HEK293 (cell line): ENCODE results near the gene GALNT2.

Experiments
- CTCF ChIA-PET: fragments of 350-600 bp; formaldehyde crosslinking; extraction: SDS; loops from one replicate; lab custom pipeline; 2021; ENCODE audit warnings: antibody characterized with exemption; lab: Yijun Ruan, JAX
- POLR2A ChIA-PET: fragments of 300-600 bp; formaldehyde crosslinking; extraction: SDS; loops from one replicate; lab custom pipeline; 2020; ENCODE audit warnings: antibody characterized with exemption, inconsistent platforms; lab: Yijun Ruan, JAX
- H3K27ac ChIP-seq: fragments of 200-500 bp; sonication (Bioruptor generic); 2 replicates; pipeline ENCODE4 v1.5.1; 2014; ENCODE audit warnings: low read depth, low read length, control low read depth, inconsistent platforms; ENCODE audit errors: extremely low read depth
- H3K36me3 ChIP-seq, 2 experiments: fragments of 200-500 bp in 1 of 2; sonication (Bioruptor generic) in 1 of 2; 1 replicate in 1 of 2; 2 replicates in 1 of 2; pipeline ENCODE4 v1.5.1; 2014 to 2017; ENCODE audit warnings: inconsistent platforms in 2 of 2, low read length in 2 of 2; ENCODE audit not compliant: control insufficient read depth in 2 of 2, insufficient read depth in 1 of 2
- H3K4me1 ChIP-seq: fragments of 200-500 bp; sonication (Bioruptor generic); 2 replicates; pipeline ENCODE4 v1.5.1; 2014; ENCODE audit warnings: mild to moderate bottlenecking, low read length, inconsistent platforms; ENCODE audit not compliant: control insufficient read depth, insufficient read depth
- H3K4me3 ChIP-seq: 2 replicates; pipeline ENCODE4 v1.5.1; 2011; ENCODE audit warnings: low read depth, mild to moderate bottlenecking, control low read depth, low read length, moderate library complexity
- H3K9me3 ChIP-seq: fragments of 200-500 bp; sonication (Bioruptor generic); 2 replicates; pipeline ENCODE4 v1.5.1; 2014; ENCODE audit warnings: low read depth, low read length, inconsistent platforms; ENCODE audit not compliant: control insufficient read depth, insufficient read depth
- GLI2 ChIP-seq: fragments of 450-650 bp; formaldehyde crosslinking; IDR thresholded peaks from 2 replicates; pipeline ENCODE4; 2017; ENCODE audit warnings: missing biosample characterization, missing genetic modification characterization, low read depth, borderline replicate concordance
- GLI4 ChIP-seq: fragments of 450-650 bp; formaldehyde crosslinking; IDR thresholded peaks from 2 replicates; pipeline ENCODE4 v1.5.1; 2016; ENCODE audit warnings: missing biosample characterization, missing genetic modification characterization
- GLIS2 ChIP-seq: fragments of 450-650 bp; formaldehyde crosslinking; IDR thresholded peaks from 2 replicates; pipeline ENCODE4 v1.5.1; 2016; ENCODE audit warnings: missing biosample characterization, missing genetic modification characterization
- IKZF3 ChIP-seq: fragments of 450-650 bp; IDR thresholded peaks from 2 replicates; pipeline ENCODE4 v1.5.0; 2018; ENCODE audit warnings: missing biosample characterization, mild to moderate bottlenecking, missing genetic modification characterization, moderate library complexity
- KLF16 ChIP-seq: fragments of 450-650 bp; formaldehyde crosslinking; IDR thresholded peaks from 2 replicates; pipeline ENCODE4 v1.5.1; 2017; ENCODE audit warnings: missing biosample characterization, missing genetic modification characterization
- PRDM1 ChIP-seq: fragments of 450-650 bp; formaldehyde crosslinking; IDR thresholded peaks from 2 replicates; pipeline ENCODE4; 2016; ENCODE audit warnings: missing biosample characterization, missing genetic modification characterization
- ZBTB1 ChIP-seq: fragments of 450-650 bp; formaldehyde crosslinking; IDR thresholded peaks from 2 replicates; pipeline ENCODE4 v1.5.1; 2016; ENCODE audit warnings: missing biosample characterization, missing genetic modification characterization
- ZBTB48 ChIP-seq: fragments of 450-650 bp; formaldehyde crosslinking; IDR thresholded peaks from 2 replicates; pipeline ENCODE4 v1.5.1; 2016; ENCODE audit warnings: missing biosample characterization, missing genetic modification characterization
- ZFP3 ChIP-seq: fragments of 450-650 bp; formaldehyde crosslinking; IDR thresholded peaks from 2 replicates; pipeline ENCODE4 v1.5.1; 2016; ENCODE audit warnings: low read depth, missing biosample characterization, missing genetic modification characterization
- ZNF221 ChIP-seq: fragments of 450-650 bp; formaldehyde crosslinking; IDR thresholded peaks from 2 replicates; pipeline ENCODE4 v1.5.1; 2017; ENCODE audit warnings: missing biosample characterization, missing genetic modification characterization, borderline replicate concordance
- ZNF266 ChIP-seq: fragments of 450-650 bp; formaldehyde crosslinking; IDR thresholded peaks from 2 replicates; pipeline ENCODE4 v1.5.1; 2016; ENCODE audit warnings: missing biosample characterization, missing genetic modification characterization, low read depth
- ZNF391 ChIP-seq: fragments of 450-650 bp; formaldehyde crosslinking; IDR thresholded peaks from 2 replicates; pipeline ENCODE4 v1.5.1; 2016; ENCODE audit warnings: low read depth, missing biosample characterization, missing genetic modification characterization, borderline replicate concordance
- ZNF501 ChIP-seq: fragments of 450-650 bp; formaldehyde crosslinking; IDR thresholded peaks from 2 replicates; pipeline ENCODE4 v1.5.1; 2016; ENCODE audit warnings: missing biosample characterization, missing genetic modification characterization
- ZNF596 ChIP-seq: fragments of 450-650 bp; IDR thresholded peaks from 2 replicates; pipeline ENCODE4 v1.5.0; 2018; ENCODE audit warnings: missing biosample characterization, mild to moderate bottlenecking, missing genetic modification characterization, moderate library complexity
- ZNF610 ChIP-seq: fragments of 450-650 bp; formaldehyde crosslinking; IDR thresholded peaks from 2 replicates; pipeline ENCODE4 v1.5.1; 2016; ENCODE audit warnings: missing biosample characterization, missing genetic modification characterization, borderline replicate concordance
- ZNF626 ChIP-seq: fragments of 450-650 bp; sonication (Bioruptor Pico); formaldehyde crosslinking; IDR thresholded peaks from 2 replicates; pipeline ENCODE4 v1.5.1; 2018; ENCODE audit warnings: missing biosample characterization, missing genetic modification characterization, inconsistent platforms
- ZNF747 ChIP-seq: fragments of 450-650 bp; formaldehyde crosslinking; IDR thresholded peaks from 2 replicates; pipeline ENCODE4 v1.5.1; 2016; ENCODE audit warnings: missing biosample characterization, missing genetic modification characterization
- ZNF76 ChIP-seq: fragments of 450-650 bp; formaldehyde crosslinking; IDR thresholded peaks from 2 replicates; pipeline ENCODE4; 2016; ENCODE audit warnings: low read depth, missing biosample characterization, missing genetic modification characterization, borderline replicate concordance
- ZNF776 ChIP-seq: fragments of 450-650 bp; formaldehyde crosslinking; IDR thresholded peaks from 2 replicates; pipeline ENCODE4 v1.5.0; 2017; ENCODE audit warnings: missing biosample characterization, missing genetic modification characterization, borderline replicate concordance
- ZNF777 ChIP-seq: fragments of 450-650 bp; formaldehyde crosslinking; IDR thresholded peaks from 2 replicates; pipeline ENCODE4 v1.5.1; 2017; ENCODE audit warnings: missing biosample characterization, missing genetic modification characterization, borderline replicate concordance
- TF ChIP-seq, protein P1 (sequence below): fragments of 450-650 bp; formaldehyde crosslinking; conservative IDR thresholded peaks from 2 replicates; pipeline ENCODE4 v1.5.1; 2016; ENCODE audit warnings: low read depth, missing biosample characterization, missing genetic modification characterization
- TF ChIP-seq, protein P2 (sequence below): fragments of 450-650 bp; formaldehyde crosslinking; IDR thresholded peaks from 2 replicates; pipeline ENCODE4 v1.5.1; 2016; ENCODE audit warnings: missing biosample characterization, missing genetic modification characterization
- TF ChIP-seq, protein P3 (sequence below): fragments of 450-650 bp; formaldehyde crosslinking; IDR thresholded peaks from 2 replicates; pipeline ENCODE4 v1.5.1; 2017; ENCODE audit warnings: missing biosample characterization, mild to moderate bottlenecking, missing genetic modification characterization, moderate library complexity
- TF ChIP-seq, protein P4 (sequence below): sonication (generic); formaldehyde crosslinking; IDR thresholded peaks from 2 replicates; pipeline ENCODE4 v1.8.1; 2022; ENCODE audit warnings: mild to moderate bottlenecking, moderate library complexity, missing genetic modification reagents
- TF ChIP-seq, protein P5 (sequence below): fragments of 450-650 bp; formaldehyde crosslinking; IDR thresholded peaks from 2 replicates; pipeline ENCODE4 v1.5.1; 2016; ENCODE audit warnings: missing biosample characterization, missing genetic modification characterization

GALNT2 gene

DNA sequence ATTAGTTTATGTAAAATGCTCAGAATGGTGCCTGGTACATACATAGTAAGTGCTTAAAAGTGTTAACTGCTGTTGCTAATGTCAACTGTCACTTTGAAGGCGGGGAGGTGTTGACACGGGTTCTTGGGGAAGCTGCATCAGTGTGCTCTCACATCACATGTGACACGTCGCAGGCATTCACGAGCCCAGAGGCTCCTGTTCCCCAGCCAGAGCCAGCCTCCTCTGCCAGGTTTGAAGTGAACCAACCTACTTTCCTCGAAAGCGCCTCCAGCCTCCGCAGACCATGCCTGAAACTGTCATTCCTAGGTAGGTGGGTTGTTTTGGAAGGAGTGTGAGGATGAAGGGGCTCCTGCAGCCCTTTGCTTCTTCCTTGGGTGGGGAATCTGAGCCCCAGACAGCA is 13.8 kb downstream of the GALNT2 start:
- H3K27ac ChIP-seq = no peak overlapping the region
- TF ChIP-seq ZNF76 (tag by site-specific recombination) (no peak), ZNF776 (tag by site-specific recombination) (no peak), KLF16 (no peak), ZNF610 (tag by site-specific recombination) (no peak), ZBTB48 (no peak), ZNF501 (tag by site-specific recombination) (no peak), ZNF747 (tag by site-specific recombination) (no peak), ZNF777 (tag by site-specific recombination) (no peak), ZNF266 (tag by site-specific recombination) (no peak), GLI4 (tag by site-specific recombination) (no peak), ZNF626 (tag by site-specific recombination) (no peak), IKZF3 (tag by site-specific recombination) (no peak)
- TF ChIP-seq, protein P1, sequence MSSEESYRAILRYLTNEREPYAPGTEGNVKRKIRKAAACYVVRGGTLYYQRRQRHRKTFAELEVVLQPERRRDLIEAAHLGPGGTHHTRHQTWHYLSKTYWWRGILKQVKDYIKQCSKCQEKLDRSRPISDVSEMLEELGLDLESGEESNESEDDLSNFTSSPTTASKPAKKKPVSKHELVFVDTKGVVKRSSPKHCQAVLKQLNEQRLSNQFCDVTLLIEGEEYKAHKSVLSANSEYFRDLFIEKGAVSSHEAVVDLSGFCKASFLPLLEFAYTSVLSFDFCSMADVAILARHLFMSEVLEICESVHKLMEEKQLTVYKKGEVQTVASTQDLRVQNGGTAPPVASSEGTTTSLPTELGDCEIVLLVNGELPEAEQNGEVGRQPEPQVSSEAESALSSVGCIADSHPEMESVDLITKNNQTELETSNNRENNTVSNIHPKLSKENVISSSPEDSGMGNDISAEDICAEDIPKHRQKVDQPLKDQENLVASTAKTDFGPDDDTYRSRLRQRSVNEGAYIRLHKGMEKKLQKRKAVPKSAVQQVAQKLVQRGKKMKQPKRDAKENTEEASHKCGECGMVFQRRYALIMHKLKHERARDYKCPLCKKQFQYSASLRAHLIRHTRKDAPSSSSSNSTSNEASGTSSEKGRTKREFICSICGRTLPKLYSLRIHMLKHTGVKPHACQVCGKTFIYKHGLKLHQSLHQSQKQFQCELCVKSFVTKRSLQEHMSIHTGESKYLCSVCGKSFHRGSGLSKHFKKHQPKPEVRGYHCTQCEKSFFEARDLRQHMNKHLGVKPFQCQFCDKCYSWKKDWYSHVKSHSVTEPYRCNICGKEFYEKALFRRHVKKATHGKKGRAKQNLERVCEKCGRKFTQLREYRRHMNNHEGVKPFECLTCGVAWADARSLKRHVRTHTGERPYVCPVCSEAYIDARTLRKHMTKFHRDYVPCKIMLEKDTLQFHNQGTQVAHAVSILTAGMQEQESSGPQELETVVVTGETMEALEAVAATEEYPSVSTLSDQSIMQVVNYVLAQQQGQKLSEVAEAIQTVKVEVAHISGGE (tag by site-specific recombination) = no peak
- TF ChIP-seq, protein P2, sequence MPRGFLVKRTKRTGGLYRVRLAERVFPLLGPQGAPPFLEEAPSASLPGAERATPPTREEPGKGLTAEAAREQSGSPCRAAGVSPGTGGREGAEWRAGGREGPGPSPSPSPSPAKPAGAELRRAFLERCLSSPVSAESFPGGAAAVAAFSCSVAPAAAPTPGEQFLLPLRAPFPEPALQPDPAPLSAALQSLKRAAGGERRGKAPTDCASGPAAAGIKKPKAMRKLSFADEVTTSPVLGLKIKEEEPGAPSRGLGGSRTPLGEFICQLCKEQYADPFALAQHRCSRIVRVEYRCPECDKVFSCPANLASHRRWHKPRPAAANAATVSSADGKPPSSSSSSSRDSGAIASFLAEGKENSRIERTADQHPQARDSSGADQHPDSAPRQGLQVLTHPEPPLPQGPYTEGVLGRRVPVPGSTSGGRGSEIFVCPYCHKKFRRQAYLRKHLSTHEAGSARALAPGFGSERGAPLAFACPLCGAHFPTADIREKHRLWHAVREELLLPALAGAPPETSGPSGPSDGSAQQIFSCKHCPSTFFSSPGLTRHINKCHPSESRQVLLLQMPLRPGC = no peak
- TF ChIP-seq, protein P3, sequence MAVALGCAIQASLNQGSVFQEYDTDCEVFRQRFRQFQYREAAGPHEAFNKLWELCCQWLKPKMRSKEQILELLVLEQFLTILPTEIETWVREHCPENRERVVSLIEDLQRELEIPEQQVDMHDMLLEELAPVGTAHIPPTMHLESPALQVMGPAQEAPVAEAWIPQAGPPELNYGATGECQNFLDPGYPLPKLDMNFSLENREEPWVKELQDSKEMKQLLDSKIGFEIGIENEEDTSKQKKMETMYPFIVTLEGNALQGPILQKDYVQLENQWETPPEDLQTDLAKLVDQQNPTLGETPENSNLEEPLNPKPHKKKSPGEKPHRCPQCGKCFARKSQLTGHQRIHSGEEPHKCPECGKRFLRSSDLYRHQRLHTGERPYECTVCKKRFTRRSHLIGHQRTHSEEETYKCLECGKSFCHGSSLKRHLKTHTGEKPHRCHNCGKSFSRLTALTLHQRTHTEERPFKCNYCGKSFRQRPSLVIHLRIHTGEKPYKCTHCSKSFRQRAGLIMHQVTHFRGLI (tag by site-specific recombination) = no peak
- TF ChIP-seq, all 188 proteins: peak for 0
- no peak overlapping the region for H3K4me3 ChIP-seq
- H3K36me3 ChIP-seq = no peaks in the 10 kb centered on the region
- no peaks in the 10 kb centered on the region for H3K9me3 ChIP-seq
- peaks cover 12% of the 10 kb centered on the region for H3K4me1 ChIP-seq
- ChIA-PET CTCF (no interaction called here), POLR2A (interaction anchor here (0.6 to 1.2 kb wide), 2 partner anchors 14 to 520 kb away, joined by 3 to 6 read pairs; no protein-coding TSS in a partner anchor)

DNA sequence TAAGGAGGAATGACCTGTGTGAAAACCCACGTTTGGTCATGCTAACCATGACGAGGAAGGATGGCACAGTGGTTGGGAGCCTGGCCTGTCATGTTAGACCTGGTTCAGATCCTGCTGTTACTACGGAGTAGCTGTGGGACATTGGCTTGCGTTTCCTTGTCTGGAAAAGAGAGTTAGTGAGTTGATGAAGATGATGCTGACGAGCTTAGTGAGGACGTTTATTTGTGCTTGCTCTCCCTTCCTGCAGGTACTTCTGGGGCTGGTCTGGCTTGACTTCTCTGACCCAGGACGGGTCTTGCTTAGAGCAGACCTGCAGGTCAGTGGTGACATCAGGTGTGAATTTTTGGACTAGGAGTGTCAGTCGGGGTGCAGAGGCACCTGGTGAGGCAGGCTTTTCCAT is 14.7 kb downstream of the GALNT2 start:
- Histone ChIP-seq H3K36me3 (no peaks in the 10 kb centered on the region), H3K4me3 (no peak overlapping the region), H3K27ac (no peak overlapping the region), H3K4me1 (peaks cover 14% of the 10 kb centered on the region), H3K9me3 (no peaks in the 10 kb centered on the region)
- POLR2A ChIA-PET = interaction anchor here (0.5 to 1.2 kb wide), 2 partner anchors 15 to 111 kb away, joined by 3 read pairs; no protein-coding TSS in a partner anchor
- TF ChIP-seq, protein P4, sequence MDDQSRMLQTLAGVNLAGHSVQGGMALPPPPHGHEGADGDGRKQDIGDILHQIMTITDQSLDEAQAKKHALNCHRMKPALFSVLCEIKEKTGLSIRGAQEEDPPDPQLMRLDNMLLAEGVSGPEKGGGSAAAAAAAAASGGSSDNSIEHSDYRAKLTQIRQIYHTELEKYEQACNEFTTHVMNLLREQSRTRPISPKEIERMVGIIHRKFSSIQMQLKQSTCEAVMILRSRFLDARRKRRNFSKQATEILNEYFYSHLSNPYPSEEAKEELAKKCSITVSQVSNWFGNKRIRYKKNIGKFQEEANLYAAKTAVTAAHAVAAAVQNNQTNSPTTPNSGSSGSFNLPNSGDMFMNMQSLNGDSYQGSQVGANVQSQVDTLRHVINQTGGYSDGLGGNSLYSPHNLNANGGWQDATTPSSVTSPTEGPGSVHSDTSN (CRISPR knock-in tag) = no peak
- TF ChIP-seq ZNF626 (tag by site-specific recombination) (no peak), GLI2 (no peak), GLIS2 (tag by site-specific recombination) (no peak), ZNF391 (tag by site-specific recombination) (no peak), ZFP3 (tag by site-specific recombination) (no peak), ZBTB1 (tag by site-specific recombination) (no peak), ZNF596 (tag by site-specific recombination) (no peak), PRDM1 (tag by site-specific recombination) (no peak), ZNF221 (no peak)
- TF ChIP-seq, protein P5, sequence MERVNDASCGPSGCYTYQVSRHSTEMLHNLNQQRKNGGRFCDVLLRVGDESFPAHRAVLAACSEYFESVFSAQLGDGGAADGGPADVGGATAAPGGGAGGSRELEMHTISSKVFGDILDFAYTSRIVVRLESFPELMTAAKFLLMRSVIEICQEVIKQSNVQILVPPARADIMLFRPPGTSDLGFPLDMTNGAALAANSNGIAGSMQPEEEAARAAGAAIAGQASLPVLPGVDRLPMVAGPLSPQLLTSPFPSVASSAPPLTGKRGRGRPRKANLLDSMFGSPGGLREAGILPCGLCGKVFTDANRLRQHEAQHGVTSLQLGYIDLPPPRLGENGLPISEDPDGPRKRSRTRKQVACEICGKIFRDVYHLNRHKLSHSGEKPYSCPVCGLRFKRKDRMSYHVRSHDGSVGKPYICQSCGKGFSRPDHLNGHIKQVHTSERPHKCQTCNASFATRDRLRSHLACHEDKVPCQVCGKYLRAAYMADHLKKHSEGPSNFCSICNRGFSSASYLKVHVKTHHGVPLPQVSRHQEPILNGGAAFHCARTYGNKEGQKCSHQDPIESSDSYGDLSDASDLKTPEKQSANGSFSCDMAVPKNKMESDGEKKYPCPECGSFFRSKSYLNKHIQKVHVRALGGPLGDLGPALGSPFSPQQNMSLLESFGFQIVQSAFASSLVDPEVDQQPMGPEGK (tag by site-specific recombination) = no peak
- CTCF ChIA-PET = interaction anchor here (0.7 kb wide), 1 partner anchor 24 kb away, joined by 3 read pairs; no protein-coding TSS in a partner anchor
